ENCODE measurements around the gene SLCO4A1. TPM values are rescaled to one million over a fixed set of nuclear protein-coding genes. Genes with fewer than 3 reads are reported as not detected.

The SLCO4A1 gene
- total and polyA plus RNA-seq, 2 of the 4 experiments (the other 2 are of a cell fraction) = 0.72 to 1.1 TPM

GRCh38 chr20:62653951-62654685, 11.8 kb downstream of the SLCO4A1 start:
- intact Hi-C loops (cut with micrococcal nuclease) = no loop called here
- peaks cover 13% of the 10 kb centered on the region; the same call in 1 of the 2 replicates for H3K4me1 ChIP-seq (ENCODE audit: control insufficient read depth, insufficient read depth, low read length)
- WGBS, 2 experiments (ENCODE audit: extremely low coverage in 2 of 2, insufficient read length in 1 of 2) = 92% methylated on average over 10 of the region's 24 CpGs; no CpG with 5 or more reads in 1 of the 2 experiments

More at GRCh38 chr20:62653951-62654685, 11.8 kb downstream of the SLCO4A1 start:
- DNase-seq (no peak), ATAC-seq (ENCODE audit: low read depth) (no peak)
- no peak overlapping the region for H2BK20ac ChIP-seq (ENCODE audit: low read depth, low read length)
- H4K91ac ChIP-seq (ENCODE audit: insufficient read depth, low read depth, low read length) = no peak overlapping the region
- CTCF ChIA-PET = no interaction called here
- peaks cover 5% of the 10 kb centered on the region; the same call in 1 of the 2 replicates for H3K9me1 ChIP-seq (ENCODE audit: insufficient read depth, low read length)
- no peak overlapping the region for H3K4me3 ChIP-seq (ENCODE audit: insufficient read depth, low read depth, low read length)
- no peak overlapping the region for H2AFZ ChIP-seq (replicated peaks; ENCODE audit: low read length, poor library complexity)
- no TSS peak for BruUV-seq (replicated peaks)
- no peak overlapping the region for H2AK9ac ChIP-seq (replicated peaks; ENCODE audit: low read depth, low read length, poor library complexity)
- H3K18ac ChIP-seq (ENCODE audit: low read depth, low read length) = no peak overlapping the region
- H3K4me2 ChIP-seq (ENCODE audit: low read depth, low read length) = no peak overlapping the region
- H3K79me1 ChIP-seq (ENCODE audit: low read depth in 1 of 2, low read length in 2 of 2) = no peaks in the 10 kb centered on the region
- no peak overlapping the region for H3K14ac ChIP-seq (replicated peaks; ENCODE audit: low read depth, low read length)
- no peak overlapping the region for H2BK120ac ChIP-seq (ENCODE audit: low read depth, low read length)
- H3K56ac ChIP-seq (ENCODE audit: extremely low read depth, insufficient read depth, low read length) = no peak overlapping the region
- H3K4ac ChIP-seq (ENCODE audit: low read depth, low read length) = no peak overlapping the region
- H2BK5ac ChIP-seq (ENCODE audit: low read depth, low read length, poor library complexity, severe bottlenecking) = no peak overlapping the region
- no peak overlapping the region for H3K9ac ChIP-seq (ENCODE audit: low read depth, low read length)
- no peaks in the 10 kb centered on the region for H3K27me3 ChIP-seq (ENCODE audit: control insufficient read depth, insufficient read depth, low read length)
- H4K20me1 ChIP-seq (ENCODE audit: insufficient read depth, low read length) = no peaks in the 10 kb centered on the region
- TF ChIP-seq MAFK (IDR thresholded peaks at IDR 0.05; ENCODE audit: low read depth, low read length) (no peak), FOS (IDR thresholded peaks at IDR 0.05; ENCODE audit: low read depth, low read length) (no peak), ELK1 (IDR thresholded peaks at IDR 0.05; ENCODE audit: borderline replicate concordance, low read depth, low read length) (no peak), CTCF (conservative IDR thresholded peaks at IDR 0.05; ENCODE audit: low read depth, low read length) (no peak), BHLHE40 (IDR thresholded peaks at IDR 0.05; ENCODE audit: low read depth, low read length) (no peak), MXI1 (IDR thresholded peaks at IDR 0.05; ENCODE audit: borderline replicate concordance, low read depth, low read length) (no peak), RFX5 (IDR thresholded peaks at IDR 0.05; ENCODE audit: low read depth, low read length) (no peak), SMC3 (IDR thresholded peaks at IDR 0.05; ENCODE audit: low read depth, low read length) (no peak), RCOR1 (IDR thresholded peaks at IDR 0.05; ENCODE audit: insufficient replicate concordance, low read length) (no peak), RAD21 (IDR thresholded peaks at IDR 0.05; ENCODE audit: low read length) (no peak), USF2 (IDR thresholded peaks at IDR 0.05; ENCODE audit: low read depth, low read length) (no peak), NFE2L2 (IDR thresholded peaks at IDR 0.05; ENCODE audit: low read depth, low read length) (no peak), POLR2A (IDR thresholded peaks at IDR 0.05; ENCODE audit: low read depth, low read length) (no peak), MAZ (IDR thresholded peaks at IDR 0.05; ENCODE audit: borderline replicate concordance, low read depth, low read length) (no peak), CHD1 (IDR thresholded peaks at IDR 0.05; ENCODE audit: low read depth, low read length) (no peak), CEBPB (IDR thresholded peaks at IDR 0.05; ENCODE audit: low read depth, low read length) (no peak)
- H4K8ac ChIP-seq (ENCODE audit: low read depth in 2 of 2, low read length in 2 of 2) = no peak overlapping the region
- no peaks in the 10 kb centered on the region for H3K36me3 ChIP-seq (ENCODE audit: control insufficient read depth, insufficient read depth, low read length)
- no peak overlapping the region for H3K23ac ChIP-seq (ENCODE audit: low read depth, low read length)
- no peak overlapping the region for H3K27ac ChIP-seq (ENCODE audit: insufficient read depth, low read length)
- no peak overlapping the region for H2BK15ac ChIP-seq (ENCODE audit: low read depth, low read length)
- in situ Hi-C loops (cut with MboI; ENCODE audit: low sequenced_read_pairs) (no loop called here), dilution Hi-C loops (cut with HindIII; ENCODE audit: low sequenced_read_pairs, unreplicated experiment) (no loop called here)
- no peak overlapping the region for H2AK5ac ChIP-seq (ENCODE audit: low read depth, low read length)
- no peak overlapping the region for H4K5ac ChIP-seq (ENCODE audit: low read depth, low read length)
- H3K9me3 ChIP-seq (ENCODE audit: control insufficient read depth, insufficient read depth, low read length) = no peaks in the 10 kb centered on the region
- POLR2A ChIA-PET (ENCODE audit: unreplicated experiment) = no interaction called here

Measured in IMR-90 (cell line).